ENCODE measurements around the gene MOCS1.

The MOCS1 gene

DNA sequence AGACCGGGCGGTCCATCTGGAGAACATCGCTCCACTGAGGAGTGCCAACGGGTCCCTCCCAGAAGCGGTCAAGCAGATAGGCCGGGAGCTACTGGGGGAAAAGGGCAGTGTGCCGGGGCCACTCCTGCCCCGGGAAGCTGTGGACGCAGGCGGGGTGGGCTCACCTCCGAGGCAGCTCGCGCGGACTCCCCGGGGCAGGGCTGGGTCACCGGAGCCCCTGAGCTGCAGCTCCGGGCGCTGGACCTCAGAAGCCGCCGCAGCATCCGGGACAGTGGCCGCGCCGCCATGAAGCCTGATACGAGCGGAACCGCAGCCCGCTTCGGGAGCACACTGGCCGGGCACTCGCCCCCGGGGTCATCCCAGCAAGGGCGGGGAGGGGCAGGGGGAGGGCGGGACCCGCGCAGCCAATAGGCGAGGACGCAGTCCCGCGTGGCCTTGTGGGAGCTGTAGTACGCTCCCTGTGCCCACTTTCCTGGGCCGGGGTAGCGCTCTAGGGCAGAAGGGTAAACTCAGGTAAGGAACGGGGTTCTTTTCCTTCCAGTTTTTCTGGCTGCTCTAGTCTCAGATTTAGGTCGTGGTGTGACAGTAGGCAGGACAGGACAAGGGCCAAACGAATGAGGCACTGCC is at the start of gene MOCS1:
MOCS1 (minus strand) TSS at position 332 of the 627 bp plus-strand sequence; CDS start at position 287, 45 bp downstream.
- H3K36me3 ChIP-seq, result no peaks in the 10 kb centered on the region
- TF ChIP-seq, protein P1, sequence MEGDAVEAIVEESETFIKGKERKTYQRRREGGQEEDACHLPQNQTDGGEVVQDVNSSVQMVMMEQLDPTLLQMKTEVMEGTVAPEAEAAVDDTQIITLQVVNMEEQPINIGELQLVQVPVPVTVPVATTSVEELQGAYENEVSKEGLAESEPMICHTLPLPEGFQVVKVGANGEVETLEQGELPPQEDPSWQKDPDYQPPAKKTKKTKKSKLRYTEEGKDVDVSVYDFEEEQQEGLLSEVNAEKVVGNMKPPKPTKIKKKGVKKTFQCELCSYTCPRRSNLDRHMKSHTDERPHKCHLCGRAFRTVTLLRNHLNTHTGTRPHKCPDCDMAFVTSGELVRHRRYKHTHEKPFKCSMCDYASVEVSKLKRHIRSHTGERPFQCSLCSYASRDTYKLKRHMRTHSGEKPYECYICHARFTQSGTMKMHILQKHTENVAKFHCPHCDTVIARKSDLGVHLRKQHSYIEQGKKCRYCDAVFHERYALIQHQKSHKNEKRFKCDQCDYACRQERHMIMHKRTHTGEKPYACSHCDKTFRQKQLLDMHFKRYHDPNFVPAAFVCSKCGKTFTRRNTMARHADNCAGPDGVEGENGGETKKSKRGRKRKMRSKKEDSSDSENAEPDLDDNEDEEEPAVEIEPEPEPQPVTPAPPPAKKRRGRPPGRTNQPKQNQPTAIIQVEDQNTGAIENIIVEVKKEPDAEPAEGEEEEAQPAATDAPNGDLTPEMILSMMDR (IDR thresholded peaks at IDR 0.05), result no peak
- peaks cover 0 to 60% (median 46%) of the 10 kb centered on the region in 4 donors for H3K4me1 ChIP-seq
- DNase-seq, result peak; percentile 90 to 94
- no peaks in the 10 kb centered on the region for H3K9me3 ChIP-seq
- intact Hi-C loops (cut with DNase I; ENCODE audit: low total_unique reads), result no loop called here
- H3K27me3 ChIP-seq, result no peaks in the 10 kb centered on the region
- peak within 1 kb of the TSS; percentile 93 to 97 for H3K27ac ChIP-seq
- H3K4me3 ChIP-seq, result peak within 1 kb of the TSS; percentile 78 to 95

DNA sequence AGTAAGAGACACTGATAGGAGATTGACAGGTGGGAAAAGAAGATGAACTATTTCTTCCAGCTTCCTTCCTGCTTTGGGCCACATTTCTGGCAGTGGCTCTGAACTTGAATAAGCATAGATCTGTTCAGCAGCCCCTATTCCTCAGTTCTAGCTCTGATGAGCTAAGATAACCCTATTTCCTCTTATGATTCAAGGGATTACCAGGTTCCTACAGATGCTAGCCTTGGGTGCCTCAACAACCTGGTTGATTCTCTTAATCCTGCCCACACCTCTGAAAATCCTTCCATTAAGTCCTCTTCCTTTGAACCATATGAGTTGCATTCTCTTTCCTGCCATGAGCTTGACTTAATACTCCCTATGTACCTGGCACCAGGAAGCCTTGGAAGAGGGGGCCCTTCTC is 49.8 kb upstream of the MOCS1 start:
- TF ChIP-seq, protein P1 (IDR thresholded peaks at IDR 0.05), result no peak
- H3K4me3 ChIP-seq, result no peak overlapping the region
- peaks cover 0 to 32% (median 24%) of the 10 kb centered on the region in 4 donors for H3K4me1 ChIP-seq
- no peaks in the 10 kb centered on the region for H3K9me3 ChIP-seq
- H3K36me3 ChIP-seq, result no peaks in the 10 kb centered on the region
- no peak for DNase-seq
- intact Hi-C loops (cut with DNase I; ENCODE audit: low total_unique reads), result loop anchor here (5.0 to 10.0 kb wide), 2 partner anchors 323 to 1061 kb away; partner anchors contain the start of gene TSPO2
- H3K27ac ChIP-seq, result no peak overlapping the region
- H3K27me3 ChIP-seq, result no peaks in the 10 kb centered on the region

DNA sequence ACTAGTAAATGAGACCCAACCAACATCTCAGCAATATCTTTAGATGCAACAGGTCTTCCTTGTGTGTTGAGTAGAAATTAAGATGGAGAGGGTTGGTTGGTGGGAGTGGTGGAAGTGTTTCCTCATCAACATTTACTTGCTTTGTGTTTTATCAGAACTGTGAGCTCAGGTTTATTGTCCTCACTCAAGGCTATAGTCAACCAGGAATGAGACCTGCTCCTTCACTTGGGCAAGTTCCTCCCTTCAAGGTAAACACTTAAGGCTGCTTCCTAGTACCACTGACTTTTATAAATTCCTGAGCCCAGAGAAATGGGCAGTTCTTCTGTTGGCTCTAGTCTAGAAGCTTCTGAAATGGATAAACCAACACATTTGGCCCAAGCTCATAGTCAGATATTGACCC is 48.9 kb upstream of the MOCS1 start:
- Histone ChIP-seq H3K4me1 (peaks cover 0 to 39% (median 30%) of the 10 kb centered on the region in 4 donors), H3K36me3 (no peaks in the 10 kb centered on the region), H3K9me3 (no peaks in the 10 kb centered on the region), H3K4me3 (no peak overlapping the region), H3K27ac (no peak overlapping the region), H3K27me3 (no peaks in the 10 kb centered on the region)
- TF ChIP-seq, protein P1 (IDR thresholded peaks at IDR 0.05), result no peak
- intact Hi-C loops (cut with DNase I; ENCODE audit: low total_unique reads), result loop anchor here (5.0 to 10.0 kb wide), 2 partner anchors 324 to 1062 kb away; partner anchors contain the start of gene TSPO2
- no peak for DNase-seq

DNA sequence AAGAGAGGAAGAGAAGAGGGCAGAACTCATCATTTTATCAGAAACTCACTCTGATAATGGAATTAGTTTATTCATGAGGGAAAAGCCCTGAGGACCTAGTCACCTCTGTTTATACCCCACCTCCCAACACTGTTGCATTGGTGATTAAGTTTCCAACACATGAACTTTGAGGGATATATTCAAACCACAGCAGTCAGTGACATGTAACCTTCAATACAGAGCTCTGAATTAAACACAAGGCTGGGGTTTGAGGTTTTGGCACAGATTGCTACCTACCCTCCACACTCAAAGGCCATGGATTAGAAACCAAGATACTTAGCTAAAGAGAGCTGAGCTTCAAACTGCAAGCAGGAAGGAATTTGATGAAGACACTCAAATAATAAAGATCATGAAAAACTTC is 48.5 kb upstream of the MOCS1 start:
- H3K36me3 ChIP-seq, result no peaks in the 10 kb centered on the region
- H3K27me3 ChIP-seq, result no peaks in the 10 kb centered on the region
- H3K4me1 ChIP-seq, result peaks cover 0 to 39% (median 30%) of the 10 kb centered on the region in 4 donors
- intact Hi-C loops (cut with DNase I; ENCODE audit: low total_unique reads), result loop anchor here (5.0 to 10.0 kb wide), 2 partner anchors 325 to 1062 kb away; partner anchors contain the start of gene TSPO2
- no peaks in the 10 kb centered on the region for H3K9me3 ChIP-seq
- H3K27ac ChIP-seq, result no peak overlapping the region
- DNase-seq, result no peak
- H3K4me3 ChIP-seq, result no peak overlapping the region
- TF ChIP-seq, protein P1 (IDR thresholded peaks at IDR 0.05), result no peak

DNA sequence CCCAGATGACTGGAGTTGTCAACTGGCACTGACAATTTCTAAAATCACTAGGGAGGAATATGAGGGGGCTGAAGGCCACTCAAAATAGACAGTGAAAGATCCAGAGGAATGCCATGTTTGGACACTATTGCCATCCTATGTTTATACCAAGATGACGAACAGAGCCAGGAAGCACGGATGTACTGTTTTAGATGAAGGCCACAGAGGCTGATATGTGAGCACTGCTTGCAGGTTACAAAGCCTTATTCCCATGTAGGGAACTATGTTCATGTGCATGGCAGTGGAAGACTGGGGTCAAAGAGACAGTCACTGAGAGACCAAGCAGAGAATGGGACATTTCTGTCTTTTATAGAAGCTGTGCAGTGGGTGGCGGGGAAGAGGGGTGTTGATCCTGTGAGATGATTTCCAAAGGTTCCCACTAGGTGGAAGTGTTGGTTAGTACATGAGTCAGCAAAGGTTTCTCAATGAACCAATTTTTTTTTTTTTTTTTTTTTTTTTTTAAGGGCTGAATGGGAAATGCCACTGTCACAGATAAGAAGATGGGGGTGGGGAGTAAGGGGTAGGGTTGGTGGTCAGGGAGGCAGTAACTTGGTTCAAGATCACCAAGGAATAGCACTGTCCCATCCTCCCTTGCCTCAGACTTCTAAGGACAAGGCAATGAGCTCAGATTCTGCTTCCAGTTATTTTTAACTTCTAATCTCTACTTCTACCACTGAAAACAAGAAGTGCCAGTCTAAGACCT is 46.7 kb upstream of the MOCS1 start:
- H3K27ac ChIP-seq, result peak overlapping the region; percentile 64
- intact Hi-C loops (cut with DNase I; ENCODE audit: low total_unique reads), result loop anchor here (5.0 to 10.0 kb wide), 2 partner anchors 326 to 1064 kb away; partner anchors contain the start of gene TSPO2
- H3K4me1 ChIP-seq, result peaks cover 0 to 39% (median 30%) of the 10 kb centered on the region in 4 donors

More for the DNA sequence above, 46.7 kb upstream of the MOCS1 start:
- DNase-seq, result peak in 1 of 2 donors; percentile 45
- Histone ChIP-seq H3K36me3 (no peaks in the 10 kb centered on the region), H3K27me3 (no peaks in the 10 kb centered on the region), H3K9me3 (no peaks in the 10 kb centered on the region), H3K4me3 (no peak overlapping the region)
- TF ChIP-seq, protein P1 (IDR thresholded peaks at IDR 0.05), result peak; percentile 44 to 63

All from tibial artery (tissue), 4 donors.